Keratinocyte (primary cell): ENCODE data around the gene CD7. TPM values are rescaled to one million over a fixed set of nuclear protein-coding genes. Genes with fewer than 3 reads are reported as not detected.

Experiments used
- DNase-seq: peaks from one replicate; pipeline ENCODE4 v3.0.0-alpha.2; 2011; ENCODE audit warnings: low read depth, missing footprints, low spot score
- FAIRE-seq: peaks from 2 replicates; lab custom pipeline; 2011; peaks lifted over from hg19 to GRCh38; lab: Jason Lieb, UNC
- H2AFZ ChIP-seq: 2 replicates; pipeline ENCODE4 v1.6.0; 2012; ENCODE audit warnings: low read length, control low read depth, inconsistent platforms; ENCODE audit not compliant: control insufficient read depth
- H3K27ac ChIP-seq: 2 replicates; pipeline ENCODE4 v1.5.1; 2011; ENCODE audit warnings: low read length; ENCODE audit not compliant: control insufficient read depth, insufficient read depth
- H3K27me3 ChIP-seq: 3 replicates; pipeline ENCODE4 v1.6.0; 2011; ENCODE audit warnings: low read length; ENCODE audit not compliant: control insufficient read depth, insufficient read depth; ENCODE audit errors: extremely low read depth
- H3K36me3 ChIP-seq, 2 experiments: 2 replicates in 1 of 2; 3 replicates in 1 of 2; pipeline ENCODE4 v1.5.1; 2011; ENCODE audit warnings: low read length in 2 of 2, mild to moderate bottlenecking in 1 of 2; ENCODE audit not compliant: control insufficient read depth in 2 of 2, insufficient read depth in 2 of 2; ENCODE audit errors: extremely low read depth in 1 of 2
- H3K4me1 ChIP-seq: 3 replicates; pipeline ENCODE4 v1.5.1; 2011; ENCODE audit warnings: low read length; ENCODE audit not compliant: control insufficient read depth, insufficient read depth; ENCODE audit errors: extremely low read depth
- H3K4me2 ChIP-seq: 3 replicates; pipeline ENCODE4 v1.6.0; 2011; ENCODE audit warnings: low read depth, low read length; ENCODE audit not compliant: control insufficient read depth, insufficient read depth; ENCODE audit errors: extremely low read depth
- H3K4me3 ChIP-seq, 3 experiments: fragments of 200-600 bp in 1 of 3; sonication (generic) in 1 of 3; 2 replicates in 2 of 3; 3 replicates in 1 of 3; pipeline ENCODE4 v1.5.1; 2011 to 2016; ENCODE audit warnings: low read length in 3 of 3, mild to moderate bottlenecking in 3 of 3, control low read depth in 2 of 3, inconsistent platforms in 1 of 3, low read depth in 1 of 3, mixed read lengths in 1 of 3, mixed run types in 1 of 3, moderate library complexity in 1 of 3; ENCODE audit not compliant: control insufficient read depth in 2 of 3, insufficient read depth in 2 of 3; ENCODE audit errors: extremely low read depth in 1 of 3
- H3K79me2 ChIP-seq: 2 replicates; pipeline ENCODE4 v1.6.0; 2012; ENCODE audit warnings: low read length; ENCODE audit not compliant: control insufficient read depth, insufficient read depth
- H3K9ac ChIP-seq: 3 replicates; pipeline ENCODE4 v1.6.0; 2011; ENCODE audit warnings: low read length; ENCODE audit not compliant: control insufficient read depth, insufficient read depth; ENCODE audit errors: extremely low read depth
- H3K9me1 ChIP-seq: 3 replicates; pipeline ENCODE4 v1.6.0; 2011; ENCODE audit warnings: low read length; ENCODE audit not compliant: control insufficient read depth, insufficient read depth; ENCODE audit errors: extremely low read depth
- H3K9me3 ChIP-seq: 2 replicates; pipeline ENCODE4 v1.5.1; 2012; ENCODE audit warnings: low read depth, low read length; ENCODE audit not compliant: control insufficient read depth
- H4K20me1 ChIP-seq: 3 replicates; pipeline ENCODE4 v1.6.0; 2011; ENCODE audit warnings: low read length; ENCODE audit not compliant: control insufficient read depth, insufficient read depth; ENCODE audit errors: extremely low read depth
- EZH2 ChIP-seq: IDR thresholded peaks from one replicate; pipeline ENCODE4 v1.6.1; 2012; ENCODE audit warnings: inconsistent platforms, mild to moderate bottlenecking, low read length, moderate library complexity
- dilution Hi-C: fragments of 300-500 bp; cut with MboI; formaldehyde crosslinking; loops from one replicate; pipeline ENCODE4 v1.7.0; 2020; ENCODE audit warnings: low sequenced_read_pairs; ENCODE audit not compliant: extremely low pct_ligation_motif_present
- polyA plus RNA-seq, 5 experiments: library from polyadenylated mRNA; depleted of rRNA in 3 of 5; stranded (reverse) in 3 of 5; stranded (forward) in 1 of 5; unstranded in 1 of 5; fragments of >200 nt; gene quantifications; 1 replicate in 1 of 5; 2 replicates in 3 of 5; 3 replicates in 1 of 5; pipeline versions ENCODE4 v1.2.1 to v1.2.3, GENCODE V29; 2011 to 2012; ENCODE audit warnings: missing spikeins in 2 of 5, low read depth in 1 of 5, low replicate concordance in 1 of 5
- TF ChIP-seq, protein P1 (sequence below), 3 experiments: IDR thresholded peaks in 1 of 3; conservative IDR thresholded peaks in 1 of 3; optimal IDR thresholded peaks in 1 of 3; 2 replicates in 2 of 3; 3 replicates in 1 of 3; pipeline versions ENCODE3 to v1.5.1; 2011; ENCODE audit warnings: low read length in 3 of 3, mild to moderate bottlenecking in 3 of 3, moderate library complexity in 2 of 3, control low read depth in 1 of 3, inconsistent platforms in 1 of 3; ENCODE audit not compliant: insufficient read depth in 2 of 3; ENCODE audit errors: extremely low read depth in 1 of 3

The CD7 gene
- polyA plus RNA-seq, 1 donor (not counting 4 experiments of a cell fraction or from before 2014, with no cell fraction given): not detected

DNA sequence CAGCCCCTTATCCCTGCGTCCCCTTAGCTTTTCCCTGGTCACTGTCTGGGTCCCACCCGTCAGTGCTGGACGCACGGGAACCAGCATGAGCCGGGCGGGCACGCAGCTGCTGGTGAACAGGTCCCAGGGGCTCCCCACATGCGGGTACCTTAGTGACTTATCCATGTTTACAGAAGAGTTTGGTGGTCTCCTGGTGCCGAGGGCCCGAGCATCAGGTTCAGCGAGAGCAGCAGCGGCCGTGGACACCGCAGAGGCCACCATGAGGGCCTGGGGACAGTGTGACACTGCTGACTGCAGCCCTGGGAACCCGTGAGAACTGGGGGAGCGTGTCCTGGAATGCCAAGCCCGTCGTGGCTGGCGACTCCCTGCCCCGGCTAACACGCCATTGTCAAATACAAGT lies 6.5 kb downstream of the CD7 start:
- dilution Hi-C loops: no loop called here
- H3K9ac ChIP-seq: no peak overlapping the region
- FAIRE-seq (no peak), DNase-seq (no peak)
- H3K4me1 ChIP-seq: no peaks in the 10 kb centered on the region
- TF ChIP-seq, protein P1, sequence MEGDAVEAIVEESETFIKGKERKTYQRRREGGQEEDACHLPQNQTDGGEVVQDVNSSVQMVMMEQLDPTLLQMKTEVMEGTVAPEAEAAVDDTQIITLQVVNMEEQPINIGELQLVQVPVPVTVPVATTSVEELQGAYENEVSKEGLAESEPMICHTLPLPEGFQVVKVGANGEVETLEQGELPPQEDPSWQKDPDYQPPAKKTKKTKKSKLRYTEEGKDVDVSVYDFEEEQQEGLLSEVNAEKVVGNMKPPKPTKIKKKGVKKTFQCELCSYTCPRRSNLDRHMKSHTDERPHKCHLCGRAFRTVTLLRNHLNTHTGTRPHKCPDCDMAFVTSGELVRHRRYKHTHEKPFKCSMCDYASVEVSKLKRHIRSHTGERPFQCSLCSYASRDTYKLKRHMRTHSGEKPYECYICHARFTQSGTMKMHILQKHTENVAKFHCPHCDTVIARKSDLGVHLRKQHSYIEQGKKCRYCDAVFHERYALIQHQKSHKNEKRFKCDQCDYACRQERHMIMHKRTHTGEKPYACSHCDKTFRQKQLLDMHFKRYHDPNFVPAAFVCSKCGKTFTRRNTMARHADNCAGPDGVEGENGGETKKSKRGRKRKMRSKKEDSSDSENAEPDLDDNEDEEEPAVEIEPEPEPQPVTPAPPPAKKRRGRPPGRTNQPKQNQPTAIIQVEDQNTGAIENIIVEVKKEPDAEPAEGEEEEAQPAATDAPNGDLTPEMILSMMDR (optimal IDR thresholded peaks at IDR 0.05 in 1 of 3, IDR thresholded peaks at IDR 0.05 in 1 of 3, conservative IDR thresholded peaks at IDR 0.05 in 1 of 3; ENCODE audit: extremely low read depth in 1 of 3, insufficient read depth in 2 of 3, low read length in 3 of 3): no peak
- TF ChIP-seq EZH2: no peak
- peaks cover 56% of the 10 kb centered on the region for H3K27me3 ChIP-seq
- no peak overlapping the region for H3K27ac ChIP-seq
- no peak overlapping the region for H2AFZ ChIP-seq
- no peaks in the 10 kb centered on the region for H3K9me1 ChIP-seq
- no peak overlapping the region for H3K4me3 ChIP-seq
- H3K9me3 ChIP-seq: no peaks in the 10 kb centered on the region
- H3K79me2 ChIP-seq: no peaks in the 10 kb centered on the region
- no peak overlapping the region for H3K4me2 ChIP-seq
- no peaks in the 10 kb centered on the region for H3K36me3 ChIP-seq
- H4K20me1 ChIP-seq: no peaks in the 10 kb centered on the region

DNA sequence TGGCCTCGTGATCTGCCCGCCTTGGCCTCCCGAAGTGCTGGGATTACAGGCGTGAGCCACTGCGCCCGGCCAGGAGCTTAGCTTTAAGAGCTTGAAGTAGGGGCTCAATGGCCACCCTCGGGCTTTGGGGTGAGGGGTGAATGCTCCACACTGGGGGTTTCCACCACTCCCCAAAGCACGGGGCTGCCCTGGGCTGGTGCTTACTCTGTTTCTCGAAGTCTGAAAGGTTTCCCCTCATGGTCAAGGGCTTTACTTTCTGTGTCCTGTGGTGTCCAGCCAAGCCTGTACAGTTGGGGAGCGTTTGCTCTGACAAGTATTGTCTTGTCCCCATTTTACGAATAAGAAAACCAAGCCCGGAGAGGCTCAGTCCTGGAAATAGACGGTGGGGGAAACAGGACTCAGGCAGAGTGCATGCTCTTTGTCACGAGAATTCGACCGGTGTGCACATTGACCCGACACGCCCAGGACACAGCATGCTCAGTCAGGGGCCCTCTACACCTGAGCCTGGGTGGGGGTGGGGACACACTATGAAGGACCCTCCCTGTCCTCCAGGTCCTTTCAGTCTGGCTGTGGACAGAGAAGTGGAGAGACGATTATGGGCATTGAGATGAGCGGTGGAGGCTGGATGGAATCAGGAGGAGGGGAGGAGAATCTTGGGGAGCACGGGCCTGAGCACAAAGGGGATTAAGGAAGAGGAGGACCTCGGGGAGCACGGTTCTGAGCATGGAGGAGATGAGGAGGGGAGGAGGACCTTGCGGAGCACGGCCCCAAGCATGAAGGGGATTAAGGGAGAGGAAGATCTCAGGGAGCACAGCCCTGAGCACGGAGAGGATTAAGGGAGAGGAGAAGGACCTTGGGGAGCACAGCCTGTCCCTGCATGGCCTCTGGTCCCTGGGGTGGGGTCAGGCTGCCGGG lies 7.5 kb downstream of the CD7 start:
- Histone ChIP-seq H3K36me3 (no peaks in the 10 kb centered on the region), H4K20me1 (no peaks in the 10 kb centered on the region), H3K9me3 (no peaks in the 10 kb centered on the region), H2AFZ (no peak overlapping the region), H3K27me3 (peaks cover 46% of the 10 kb centered on the region), H3K79me2 (no peaks in the 10 kb centered on the region), H3K4me3 (no peak overlapping the region), H3K9me1 (no peaks in the 10 kb centered on the region), H3K4me1 (no peaks in the 10 kb centered on the region), H3K27ac (no peak overlapping the region), H3K9ac (no peak overlapping the region), H3K4me2 (no peak overlapping the region)
- dilution Hi-C loops: no loop called here
- FAIRE-seq (no peak), DNase-seq (no peak)
- TF ChIP-seq, protein P1 (optimal IDR thresholded peaks at IDR 0.05 in 1 of 3, IDR thresholded peaks at IDR 0.05 in 1 of 3, conservative IDR thresholded peaks at IDR 0.05 in 1 of 3; ENCODE audit: extremely low read depth in 1 of 3, insufficient read depth in 2 of 3, low read length in 3 of 3): no peak
- no peak for TF ChIP-seq EZH2
